ENCODE results near the gene CSF3R. TPM values are rescaled to one million over a fixed set of nuclear protein-coding genes. Genes with fewer than 3 reads are reported as not detected.

Gene CSF3R
- 0.20 TPM in 1 of 2 replicates, not detected in the other for total RNA-seq (2014; rRNA removed; shearing (Covaris generic))
- polyA plus RNA-seq (2014; cell fraction: nucleus; rRNA removed) = 0.10 and 0.33 TPM in 2 replicates

- DNase-seq (ENCODE audit: extremely low read depth, low read depth) = no peak
Observed at GRCh38 chr1:36482724-36483388, at the start of gene CSF3R. Gene CSF3R (minus strand): TSS chr1:36482913. CDS start chr1:36479496, 3,417 bp downstream.

GRCh38 chr1:36531833-36532232 is 49.1 kb upstream of the CSF3R start:
- DNase-seq (ENCODE audit: extremely low read depth, low read depth) = no peak

- no peak for DNase-seq (ENCODE audit: extremely low read depth, low read depth)
Observed at GRCh38 chr1:36530791-36531190, 48.1 kb upstream of the CSF3R start.

- no peak for DNase-seq (ENCODE audit: extremely low read depth, low read depth)
Observed at GRCh38 chr1:36530261-36530660, 47.5 kb upstream of the CSF3R start.

GRCh38 chr1:36529769-36530260 is 47.1 kb upstream of the CSF3R start:
- DNase-seq (ENCODE audit: extremely low read depth, low read depth) = no peak

GRCh38 chr1:36528361-36529349 is 45.9 kb upstream of the CSF3R start:
- no peak for DNase-seq (ENCODE audit: extremely low read depth, low read depth)

- no peak for DNase-seq (ENCODE audit: extremely low read depth, low read depth)
Observed at GRCh38 chr1:36525166-36525565, 42.5 kb upstream of the CSF3R start.

- DNase-seq (ENCODE audit: extremely low read depth, low read depth) = no peak
Observed at GRCh38 chr1:36524359-36525062, 41.8 kb upstream of the CSF3R start.

- no peak for DNase-seq (ENCODE audit: extremely low read depth, low read depth)
Observed at GRCh38 chr1:36523850-36524249, 41.1 kb upstream of the CSF3R start.

- DNase-seq (ENCODE audit: extremely low read depth, low read depth) = no peak
Observed at GRCh38 chr1:36523230-36523495, 40.5 kb upstream of the CSF3R start.

- no peak for DNase-seq (ENCODE audit: extremely low read depth, low read depth)
Observed at GRCh38 chr1:36522461-36523229, 39.9 kb upstream of the CSF3R start.

GRCh38 chr1:36522021-36522420 is 39.3 kb upstream of the CSF3R start:
- no peak for DNase-seq (ENCODE audit: extremely low read depth, low read depth)

- no peak for DNase-seq (ENCODE audit: extremely low read depth, low read depth)
Observed at GRCh38 chr1:36520771-36521420, 38.2 kb upstream of the CSF3R start.

- DNase-seq (ENCODE audit: extremely low read depth, low read depth) = no peak
Observed at GRCh38 chr1:36520056-36520455, 37.3 kb upstream of the CSF3R start.

- no peak for DNase-seq (ENCODE audit: extremely low read depth, low read depth)
Observed at GRCh38 chr1:36517011-36517771, 34.5 kb upstream of the CSF3R start.

- peak; percentile 45 for DNase-seq (ENCODE audit: extremely low read depth, low read depth)
Observed at GRCh38 chr1:36516372-36517010, 33.8 kb upstream of the CSF3R start.

- DNase-seq (ENCODE audit: extremely low read depth, low read depth) = no peak
Observed at GRCh38 chr1:36515315-36516138, 32.8 kb upstream of the CSF3R start.

GRCh38 chr1:36514501-36514900 is 31.8 kb upstream of the CSF3R start:
- DNase-seq (ENCODE audit: extremely low read depth, low read depth) = no peak

All from NCI-H460 (cell line).